ENCODE results near the gene KCNMB1.

Gene KCNMB1, protein sequence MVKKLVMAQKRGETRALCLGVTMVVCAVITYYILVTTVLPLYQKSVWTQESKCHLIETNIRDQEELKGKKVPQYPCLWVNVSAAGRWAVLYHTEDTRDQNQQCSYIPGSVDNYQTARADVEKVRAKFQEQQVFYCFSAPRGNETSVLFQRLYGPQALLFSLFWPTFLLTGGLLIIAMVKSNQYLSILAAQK

DNA sequence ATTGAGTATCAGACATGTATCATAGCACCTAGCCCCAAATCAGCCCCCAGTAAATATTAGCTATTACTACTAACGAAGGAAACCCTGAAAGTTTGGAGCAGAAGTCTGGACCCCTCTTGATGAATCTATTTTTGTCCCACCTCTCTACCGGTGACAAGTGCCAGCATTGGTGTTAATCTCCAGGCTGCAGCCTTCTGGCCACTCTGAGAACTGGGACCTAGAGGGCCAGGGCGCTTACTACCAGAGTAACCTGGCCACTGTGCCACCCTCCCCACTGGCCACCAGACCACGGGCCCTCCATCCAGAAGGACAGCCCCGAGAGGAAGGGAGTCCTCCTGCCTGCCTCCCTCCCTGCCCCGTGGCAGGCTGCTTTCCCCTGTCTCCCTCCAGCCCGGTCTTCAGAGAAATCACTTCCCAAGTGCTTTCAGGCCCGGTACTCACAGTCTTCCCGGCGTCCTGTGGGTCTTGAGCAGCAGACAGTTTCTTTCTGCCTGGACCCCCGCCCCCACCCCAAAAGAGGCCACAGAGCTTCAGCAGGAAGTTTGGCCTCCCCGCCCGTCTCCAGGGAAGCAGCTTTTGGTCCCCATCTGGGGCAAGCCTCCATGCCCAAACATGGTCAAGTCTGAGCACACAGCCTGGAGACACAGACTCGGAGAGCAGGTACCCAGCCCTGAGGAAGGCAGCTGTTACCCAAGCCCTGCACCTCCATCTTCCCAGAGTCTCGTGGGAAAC lies at the start of gene KCNMB1:
KCNMB1 (minus strand) TSS at position 550 of the 732 bp plus-strand sequence. CDS start 3,920 bp downstream, outside the sequence.
- DNase-seq (ENCODE audit: low read depth in 2 of 2), result no peak

DNA sequence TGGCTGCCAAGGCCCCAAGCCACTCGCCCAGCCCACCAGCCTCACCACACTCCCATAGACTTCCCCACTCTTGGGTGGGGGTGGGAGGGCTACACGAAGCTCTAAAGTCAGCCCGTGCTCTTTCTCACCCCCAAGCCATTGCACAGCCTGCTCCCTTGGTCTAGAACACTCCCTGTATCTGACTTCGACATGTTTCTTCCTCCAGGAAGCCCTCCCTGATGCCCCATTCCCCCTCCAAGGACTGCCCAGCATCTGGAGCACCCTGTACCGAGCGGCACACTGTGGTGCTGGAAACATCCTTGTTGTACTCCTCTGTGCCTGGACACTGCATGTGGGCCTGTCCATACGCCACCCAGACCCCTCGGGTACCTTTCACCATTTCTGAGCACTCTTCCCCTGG lies 49.4 kb upstream of the KCNMB1 start:
- DNase-seq (ENCODE audit: low read depth in 2 of 2), result no peak

DNA sequence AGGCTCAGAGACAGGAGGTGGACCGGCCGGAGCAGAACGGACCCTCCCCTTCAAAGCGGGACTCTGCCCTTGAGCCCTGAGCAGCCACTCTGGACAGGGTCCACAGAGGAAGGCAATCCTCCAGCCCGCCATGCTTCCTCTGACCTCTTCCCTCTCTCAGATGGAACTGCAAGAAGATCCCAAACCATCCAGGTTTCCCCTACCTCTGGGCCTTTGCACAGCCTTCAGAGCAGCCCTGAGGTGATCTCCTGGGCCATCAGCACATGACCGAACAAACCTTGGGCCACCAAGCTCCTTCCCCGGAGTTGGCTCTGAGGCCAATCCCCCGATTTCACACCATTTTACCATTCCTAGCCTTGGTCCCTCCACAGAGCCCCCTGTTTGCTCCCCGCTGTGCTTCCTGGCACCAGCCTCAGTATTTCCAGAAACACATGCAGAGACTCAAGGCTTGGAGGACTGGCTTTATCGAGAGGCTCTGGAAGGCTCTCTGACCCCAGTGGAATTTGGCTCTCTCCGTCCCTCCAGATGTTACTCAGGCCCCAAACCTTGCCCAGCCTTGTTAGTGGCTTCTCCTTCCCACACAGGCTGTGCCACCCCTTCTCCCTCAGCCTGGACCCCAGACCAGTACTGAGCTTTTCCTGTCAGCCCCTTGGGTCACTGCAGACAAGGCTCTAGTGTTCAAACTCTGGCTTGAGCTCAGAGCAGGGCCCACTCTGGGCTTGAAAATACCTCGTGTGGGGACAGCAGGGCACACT lies 48.6 kb upstream of the KCNMB1 start:
- no peak for DNase-seq (ENCODE audit: low read depth in 2 of 2)

DNA sequence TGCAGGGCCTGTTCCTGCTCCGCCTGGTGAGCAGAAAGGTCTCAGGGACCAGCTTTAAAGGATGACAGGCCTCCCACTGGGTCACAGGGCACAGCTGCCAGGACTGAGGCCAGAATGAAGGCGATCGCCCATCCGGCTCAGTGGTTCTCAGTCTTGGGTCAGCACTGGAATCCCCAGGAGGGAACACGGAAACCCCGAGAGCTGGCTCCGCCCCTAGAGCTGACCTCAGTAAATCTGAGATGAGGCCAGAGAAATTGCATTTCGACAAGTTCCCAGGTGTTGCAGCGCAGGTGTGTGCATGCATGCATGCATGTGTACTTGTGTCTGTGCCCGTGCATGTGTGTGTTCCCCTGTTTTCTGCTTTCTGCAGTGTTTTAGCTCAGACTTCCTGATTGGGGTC lies 47.2 kb upstream of the KCNMB1 start:
- no peak for DNase-seq (ENCODE audit: low read depth in 2 of 2)

DNA sequence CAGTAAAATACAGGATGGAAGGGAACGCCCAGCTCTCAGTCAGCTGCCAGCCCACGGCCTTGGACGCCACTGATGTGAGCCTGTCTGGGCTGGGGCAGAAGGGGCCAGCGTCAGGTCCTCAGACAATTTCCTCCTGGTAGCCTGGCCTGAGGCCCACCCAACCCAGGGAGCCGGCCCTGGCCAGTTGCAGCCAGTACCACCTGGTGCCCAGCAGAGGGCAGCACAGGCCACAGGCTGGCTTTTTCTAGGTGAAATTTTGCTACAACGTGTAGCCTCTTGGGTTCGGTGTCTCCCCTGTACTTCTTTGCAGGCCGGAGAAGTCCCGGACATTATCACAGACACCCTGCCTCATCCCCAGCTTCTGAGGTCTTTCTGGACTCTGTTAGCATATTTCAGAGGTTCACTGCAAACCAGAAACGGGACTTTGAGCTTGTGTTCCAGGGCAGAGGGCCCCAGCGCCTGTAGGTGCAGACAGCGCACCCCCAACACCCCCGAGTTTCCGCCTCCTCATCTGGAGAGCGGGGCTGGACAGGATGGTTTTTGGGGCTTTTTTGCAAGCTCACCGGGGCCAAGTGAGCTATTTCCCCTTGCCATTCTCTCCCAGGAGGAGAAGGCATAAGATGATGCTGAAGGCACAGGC lies 45.9 kb upstream of the KCNMB1 start:
- DNase-seq (ENCODE audit: low read depth in 2 of 2), result peak; percentile 22 to 30

DNA sequence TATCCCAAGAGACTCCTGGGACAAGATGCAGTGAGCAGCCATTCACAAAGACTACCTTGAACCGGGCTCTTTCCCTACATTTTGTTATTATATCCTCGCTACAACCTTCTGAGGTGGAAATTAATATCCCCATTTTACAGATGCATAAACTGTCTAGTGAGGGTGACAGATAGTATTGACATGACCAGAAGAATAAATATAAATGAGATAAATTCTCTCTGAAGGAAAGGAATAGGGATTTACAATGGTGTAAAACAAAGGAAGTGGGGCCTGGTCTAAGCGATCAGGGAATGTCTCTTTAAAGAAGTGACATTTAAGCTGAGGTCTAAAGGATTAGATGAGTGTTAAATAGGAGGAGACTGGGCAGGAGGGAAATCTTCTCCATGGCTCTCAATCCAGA lies 43.5 kb upstream of the KCNMB1 start:
- DNase-seq (ENCODE audit: low read depth in 2 of 2), result no peak

DNA sequence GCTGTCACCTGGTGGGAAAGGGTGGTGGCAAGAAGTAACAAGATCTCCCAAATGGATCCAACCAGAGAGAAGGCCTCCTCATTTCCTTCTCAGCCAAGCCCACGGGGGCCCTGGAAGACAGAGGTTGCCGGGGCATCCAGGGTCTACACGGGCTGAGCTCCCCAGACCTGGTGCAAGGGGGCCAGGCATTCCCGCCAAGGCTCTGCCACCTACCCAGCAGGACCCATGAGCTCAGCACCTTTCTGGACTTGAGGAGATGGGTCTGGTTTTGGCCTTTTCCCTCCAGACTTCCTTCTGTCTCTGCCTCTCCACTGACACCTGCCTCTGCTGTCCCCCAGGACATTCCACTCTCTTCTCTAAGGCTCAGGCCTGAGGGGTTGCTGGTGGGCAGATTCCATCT lies 42.4 kb upstream of the KCNMB1 start:
- DNase-seq (ENCODE audit: low read depth in 2 of 2), result no peak

DNA sequence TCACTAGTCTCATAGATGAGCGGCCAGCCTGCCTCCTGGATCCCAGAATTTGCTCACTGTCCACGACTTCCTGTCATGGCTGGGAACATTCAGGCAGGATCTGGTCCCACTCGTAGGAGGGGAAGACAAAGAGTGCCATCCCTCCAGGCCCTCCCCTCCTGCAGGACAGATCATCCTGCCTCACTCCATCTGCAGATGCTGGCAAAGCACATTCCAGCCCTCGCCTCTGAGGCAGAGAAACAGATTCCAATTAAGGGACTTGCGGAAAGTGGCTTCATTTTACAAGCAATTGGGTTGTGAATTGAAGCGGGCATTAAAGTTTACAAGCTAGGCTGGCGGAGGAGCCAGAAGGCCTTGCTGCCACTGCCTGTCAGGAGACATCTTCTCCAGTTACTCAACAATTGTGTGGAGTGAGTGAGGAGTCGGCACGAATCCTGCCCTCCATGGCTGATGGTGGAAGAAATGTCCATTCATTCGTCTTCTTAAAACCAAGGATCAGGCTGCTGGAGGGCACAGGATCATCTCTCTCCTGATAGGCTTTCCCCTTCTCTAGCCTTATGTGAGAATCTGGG lies 41.8 kb upstream of the KCNMB1 start:
- no peak for DNase-seq (ENCODE audit: low read depth in 2 of 2)

DNA sequence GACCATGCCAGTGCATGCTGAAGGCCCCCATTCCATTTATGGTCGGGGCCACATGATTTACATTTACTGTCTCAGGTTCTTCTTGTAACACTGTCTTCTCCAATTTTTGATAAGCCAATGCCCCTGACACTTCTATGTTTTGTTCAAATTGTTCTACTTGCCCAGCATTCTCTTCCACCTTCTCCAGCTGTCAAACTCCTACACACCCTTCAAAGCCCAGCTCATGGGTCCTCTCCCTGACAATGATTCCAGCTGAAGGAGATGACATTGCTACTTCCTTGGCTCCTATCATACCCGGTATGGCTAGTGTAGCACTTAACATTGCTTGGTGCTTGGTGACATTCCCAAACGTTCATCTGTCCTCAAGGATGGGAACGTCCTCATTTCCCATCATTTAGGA lies 41.1 kb upstream of the KCNMB1 start:
- no peak for DNase-seq (ENCODE audit: low read depth in 2 of 2)

DNA sequence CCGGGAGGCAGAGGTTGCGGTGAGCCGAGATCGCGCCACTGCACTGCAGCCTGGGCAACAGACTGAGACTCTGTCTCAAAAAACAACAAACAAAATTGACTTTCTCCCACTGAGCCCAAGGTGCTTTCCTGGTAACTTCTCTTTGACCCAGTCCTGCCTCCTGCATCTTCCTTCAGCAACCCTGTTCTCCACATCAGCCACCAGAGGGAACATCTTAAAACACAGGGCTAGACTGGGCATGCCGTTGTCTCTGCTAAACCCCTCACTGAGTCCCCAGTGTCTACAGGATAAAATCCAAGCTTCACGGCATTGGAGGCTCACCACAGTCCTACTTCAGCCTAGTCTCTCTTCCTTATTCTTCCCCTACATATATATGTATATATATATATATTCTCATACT lies 39.8 kb upstream of the KCNMB1 start:
- DNase-seq (ENCODE audit: low read depth in 2 of 2), result no peak

DNA sequence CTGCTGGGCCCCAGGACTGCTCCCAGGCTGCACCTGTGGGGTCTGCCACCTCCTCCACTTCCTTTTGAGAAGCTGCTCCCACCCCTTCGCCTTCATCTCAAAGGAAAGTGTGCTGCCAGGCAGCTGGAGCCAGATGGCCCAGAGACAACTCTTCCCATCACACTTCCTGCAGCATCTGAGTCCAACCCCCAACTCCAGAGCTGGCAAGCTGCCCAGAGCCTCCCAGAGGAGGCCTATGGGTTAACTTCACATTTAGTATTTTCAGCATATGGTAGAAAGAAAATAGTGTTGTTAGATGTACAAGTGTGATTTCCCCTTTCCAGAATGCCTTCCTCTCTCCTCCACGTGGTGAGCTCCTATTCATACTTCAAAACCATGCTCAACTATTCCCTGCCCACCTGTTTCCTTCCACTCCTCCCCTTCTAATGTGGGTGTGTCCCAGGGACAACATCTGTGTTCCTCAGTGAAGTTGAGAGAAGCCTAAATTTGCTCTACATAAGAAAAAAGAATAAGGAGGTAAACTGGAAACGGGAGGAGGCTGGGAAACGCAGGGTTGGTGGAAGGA lies 38.6 kb upstream of the KCNMB1 start:
- DNase-seq (ENCODE audit: low read depth in 2 of 2), result no peak

DNA sequence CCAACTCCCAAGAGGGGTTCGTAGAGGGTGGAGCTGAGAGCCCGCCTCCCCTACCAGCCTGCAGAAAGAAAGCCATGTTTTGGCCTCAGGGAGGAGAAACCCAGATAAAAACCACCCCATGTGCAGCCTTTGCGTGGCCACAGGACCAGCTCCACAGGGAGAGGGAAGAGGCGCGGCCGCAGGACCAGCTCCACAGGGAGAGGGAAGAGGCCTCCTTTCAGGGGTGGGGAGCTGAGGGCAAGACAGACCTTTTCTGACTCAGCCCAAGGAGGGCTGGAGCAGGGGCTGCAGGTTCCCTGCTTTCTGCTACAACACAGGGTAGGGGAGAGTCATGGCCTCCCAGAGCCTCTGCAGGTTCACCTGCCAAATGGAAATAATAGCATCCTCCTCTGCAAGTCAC lies 37.6 kb upstream of the KCNMB1 start:
- no peak for DNase-seq (ENCODE audit: low read depth in 2 of 2)

DNA sequence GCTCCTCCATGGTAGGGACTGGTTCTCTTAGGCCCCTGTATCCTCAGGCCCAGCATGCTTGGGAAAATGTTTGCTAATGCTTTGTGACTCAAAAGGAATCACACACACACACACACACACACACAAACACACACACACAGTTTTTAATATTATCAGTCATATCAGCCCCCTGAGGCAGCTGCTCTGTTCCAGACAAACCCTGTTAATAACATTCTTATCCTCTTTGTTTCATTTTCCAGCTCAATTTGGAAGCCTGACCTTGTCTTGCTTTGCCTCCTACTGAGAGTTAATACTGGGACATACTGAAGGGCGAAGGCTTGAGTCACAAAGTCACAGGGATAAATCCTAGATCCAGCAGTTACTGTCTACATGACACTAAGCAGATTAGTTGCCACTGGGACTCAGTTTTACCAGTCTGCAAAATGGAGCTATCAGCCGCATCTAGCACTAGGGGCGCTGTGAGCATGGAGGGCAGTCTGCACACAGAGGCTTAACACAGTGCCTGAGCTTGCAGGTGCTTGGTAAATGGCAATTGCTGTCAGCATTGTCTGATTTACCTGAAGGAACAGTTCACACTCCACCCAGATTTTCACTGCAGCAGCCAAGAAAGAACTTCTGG lies 37.1 kb upstream of the KCNMB1 start:
- no peak for DNase-seq (ENCODE audit: low read depth in 2 of 2)

DNA sequence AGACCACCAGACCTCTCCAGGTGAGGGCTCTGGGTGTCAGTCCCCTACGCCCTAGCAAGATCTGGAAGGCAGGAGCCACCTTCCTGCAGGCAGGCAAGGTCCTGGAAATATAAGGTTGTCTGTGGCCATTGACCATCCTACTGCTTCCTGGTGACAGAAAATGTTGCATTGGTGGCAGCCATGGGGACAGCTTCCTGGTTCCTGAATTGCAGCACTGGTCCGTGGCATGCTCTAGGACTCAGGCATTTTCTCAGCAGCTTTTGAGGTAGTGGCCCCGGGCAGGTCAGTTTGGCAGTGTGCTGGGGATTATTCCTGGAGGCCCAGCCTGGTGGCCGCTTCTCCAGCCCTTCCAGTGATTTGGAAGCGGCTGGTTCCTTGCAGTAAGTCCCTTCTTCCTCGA lies 36.6 kb upstream of the KCNMB1 start:
- no peak for DNase-seq (ENCODE audit: low read depth in 2 of 2)

DNA sequence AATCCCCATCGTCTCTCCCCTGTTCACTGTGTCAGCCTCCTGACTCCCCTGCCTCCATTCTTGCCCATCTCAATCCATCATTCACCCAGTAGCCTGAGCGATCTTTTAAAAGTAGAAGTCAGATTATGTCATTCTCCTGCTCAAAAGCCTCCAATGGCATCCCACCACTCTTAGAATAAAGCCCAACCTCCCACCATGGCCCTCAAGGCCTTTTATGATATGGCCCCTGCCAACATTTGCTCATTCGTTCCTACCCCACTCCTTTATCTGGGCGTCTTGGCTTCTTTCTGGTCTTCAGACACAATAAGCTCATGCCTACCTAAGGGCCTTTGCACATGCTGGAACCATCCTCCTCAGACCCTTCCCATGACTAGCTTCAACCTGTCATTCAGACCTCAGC lies 35.5 kb upstream of the KCNMB1 start:
- DNase-seq (ENCODE audit: low read depth in 2 of 2), result no peak

DNA sequence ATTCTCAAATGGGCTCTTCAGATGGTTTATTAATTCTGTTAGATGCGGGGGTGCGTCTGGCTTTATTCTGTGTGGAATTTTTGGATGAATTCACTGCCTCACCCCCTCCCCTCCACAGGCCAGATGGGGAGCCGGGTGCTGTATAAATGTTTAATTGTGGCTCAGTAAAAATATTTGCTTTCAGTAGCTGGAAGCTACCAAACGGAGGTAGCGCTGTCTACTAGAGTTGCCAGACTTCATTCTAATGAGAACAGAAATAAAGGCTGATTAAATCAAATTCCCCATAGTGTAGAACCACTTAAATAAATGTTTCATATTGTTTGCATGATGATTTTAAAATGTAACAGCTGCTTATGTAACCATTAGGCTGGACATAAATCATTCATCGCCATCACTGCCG lies 34.5 kb upstream of the KCNMB1 start:
- no peak for DNase-seq (ENCODE audit: low read depth in 2 of 2)

DNA sequence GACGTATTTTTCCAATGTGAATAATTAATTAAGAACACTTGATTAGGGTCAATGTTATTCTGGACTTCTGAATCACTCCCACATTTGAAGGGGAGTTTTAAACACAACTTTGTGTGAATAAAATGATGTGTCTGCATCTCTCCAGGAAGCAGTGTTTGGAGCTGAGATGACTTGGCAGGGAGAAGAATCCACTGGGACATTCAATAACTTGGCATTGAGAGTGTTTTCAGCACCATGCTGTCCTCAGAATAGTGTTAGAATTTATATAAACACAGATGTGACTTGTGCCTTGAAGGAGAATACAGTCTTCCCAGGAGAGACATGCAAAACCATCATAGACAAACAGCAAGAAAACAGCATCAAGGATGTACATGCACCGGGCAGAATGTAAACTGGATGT lies 32.7 kb upstream of the KCNMB1 start:
- DNase-seq (ENCODE audit: low read depth in 2 of 2), result no peak

DNA sequence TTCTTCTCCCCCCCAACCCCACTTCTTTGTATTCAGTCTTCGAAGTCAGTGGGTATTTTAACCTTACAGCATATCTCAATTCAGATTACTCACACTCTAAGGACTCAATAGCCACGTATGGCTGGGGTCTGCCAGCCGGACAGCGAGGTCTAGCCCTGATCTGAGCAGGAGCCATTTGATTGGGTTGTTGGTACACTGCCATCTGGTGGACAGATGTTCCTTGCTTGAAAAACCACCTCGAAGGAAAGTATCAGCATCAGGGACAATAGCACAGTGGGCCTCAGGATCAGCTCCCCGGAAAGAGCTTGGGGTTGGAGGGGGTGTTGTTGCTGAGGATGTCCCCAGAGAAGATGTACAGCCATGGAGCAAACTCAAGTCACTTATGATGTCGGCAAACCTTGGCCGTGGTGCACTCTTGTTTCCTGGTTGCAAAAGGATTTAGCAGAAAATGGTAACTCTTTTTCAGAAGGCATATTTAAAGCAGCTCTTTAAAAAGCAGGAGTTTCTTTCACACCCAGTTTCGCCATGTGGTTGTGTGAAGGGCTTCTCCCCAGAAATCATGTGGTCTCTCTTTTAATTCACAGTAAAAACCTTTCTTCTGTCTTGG lies 31.7 kb upstream of the KCNMB1 start:
- DNase-seq (ENCODE audit: low read depth in 2 of 2), result peak in 1 of 2 donors; percentile 17

DNA sequence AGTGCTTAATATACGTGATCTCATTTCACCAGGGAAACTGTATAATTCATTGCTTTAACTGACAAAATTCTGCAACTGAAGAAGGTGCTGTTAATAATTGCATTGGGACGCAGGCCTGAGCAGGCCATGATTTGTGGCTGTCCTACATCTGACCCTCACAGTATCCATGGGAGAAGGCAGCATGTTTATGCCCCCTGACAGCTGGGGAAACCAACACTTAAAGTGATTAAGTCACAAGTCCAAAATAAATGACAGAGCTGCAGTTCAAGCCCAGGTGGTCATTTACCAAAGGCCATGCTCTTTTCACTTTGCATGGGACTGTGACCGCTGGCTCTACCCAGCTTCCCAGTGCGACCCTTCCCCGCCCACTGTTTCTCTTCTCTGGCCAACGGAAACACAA lies 30.5 kb upstream of the KCNMB1 start:
- DNase-seq (ENCODE audit: low read depth in 2 of 2), result no peak

DNA sequence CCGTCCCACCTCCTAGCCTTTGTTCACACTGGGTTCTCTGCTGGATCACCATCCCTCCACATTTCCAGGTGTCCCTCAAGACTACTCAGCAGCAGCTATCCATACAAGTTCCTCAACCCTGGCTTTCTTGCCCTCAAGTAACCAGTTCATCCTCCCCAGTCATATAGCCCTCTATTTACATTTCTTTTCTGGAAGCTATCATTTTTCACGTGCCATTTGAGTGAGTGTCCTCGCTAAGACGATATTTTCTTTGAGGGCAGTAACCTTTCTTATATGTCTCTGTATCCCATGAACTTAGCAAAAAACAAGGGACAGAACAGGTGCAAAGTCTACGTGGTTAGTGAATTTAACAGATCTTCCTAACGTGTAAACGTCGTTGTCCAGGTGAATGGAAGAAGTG lies 29.6 kb upstream of the KCNMB1 start:
- DNase-seq (ENCODE audit: low read depth in 2 of 2), result no peak

DNA sequence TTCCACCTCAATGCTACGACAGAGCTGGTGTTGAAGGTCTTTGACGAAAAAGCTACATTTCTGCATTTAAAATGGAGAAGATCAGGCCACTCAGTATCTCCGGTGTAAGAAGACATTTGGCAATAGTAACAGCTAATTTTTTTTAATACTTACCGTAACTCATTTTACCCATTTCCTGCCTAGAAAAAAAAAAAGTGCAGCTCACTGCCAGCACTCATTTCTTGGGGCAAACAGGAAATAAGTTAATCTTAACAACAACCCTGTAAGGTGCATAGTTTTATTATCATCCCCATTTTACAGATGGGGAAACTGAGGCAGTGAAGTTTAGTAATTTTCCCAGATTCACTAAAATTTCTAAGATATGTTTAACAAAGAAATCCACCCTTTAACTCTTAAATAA lies 27.4 kb upstream of the KCNMB1 start:
- DNase-seq (ENCODE audit: low read depth in 2 of 2), result no peak
